HG02759 (cell line): ENCODE results near the gene TPCN1.

ENCODE experiments used
- ATAC-seq: cut with Tn5 transposase; IDR thresholded peaks from one replicate; pipeline ENCODE4 v1.9.1; 2021; ENCODE audit warnings: mild to moderate bottlenecking, moderate library complexity; ENCODE audit not compliant: unreplicated experiment

The TPCN1 gene

GRCh38 chr12:113278633-113279032, 57.4 kb downstream of the TPCN1 start:
- ATAC-seq: no peak

GRCh38 chr12:113284751-113285150, 63.5 kb downstream of the TPCN1 start:
- no peak for ATAC-seq

- ATAC-seq: no peak
These were observed 64.7 kb downstream of the TPCN1 start for GRCh38 chr12:113285679-113286610.

GRCh38 chr12:113286712-113287111, 65.4 kb downstream of the TPCN1 start:
- no peak for ATAC-seq

GRCh38 chr12:113287146-113287898, 66.1 kb downstream of the TPCN1 start:
- ATAC-seq: no peak

- ATAC-seq: no peak
These were observed 66.6 kb downstream of the TPCN1 start for GRCh38 chr12:113287899-113288282.

GRCh38 chr12:113289361-113289760, 68.1 kb downstream of the TPCN1 start:
- ATAC-seq: no peak

- no peak for ATAC-seq
These were observed 69.2 kb downstream of the TPCN1 start for GRCh38 chr12:113290506-113290905.

GRCh38 chr12:113291586-113291985, 70.3 kb downstream of the TPCN1 start:
- no peak for ATAC-seq

- ATAC-seq: no peak
These were observed 70.8 kb downstream of the TPCN1 start for GRCh38 chr12:113292091-113292490.

GRCh38 chr12:113292547-113292946, 71.3 kb downstream of the TPCN1 start:
- ATAC-seq: no peak

- ATAC-seq: no peak
These were observed 71.8 kb downstream of the TPCN1 start for GRCh38 chr12:113293100-113293499.

GRCh38 chr12:113295886-113296556, 74.8 kb downstream of the TPCN1 start:
- no peak for ATAC-seq

- no peak for ATAC-seq
These were observed 75.4 kb downstream of the TPCN1 start for GRCh38 chr12:113296557-113297213.

- no peak for ATAC-seq
These were observed 75.9 kb downstream of the TPCN1 start for GRCh38 chr12:113297214-113297587.

GRCh38 chr12:113297621-113298471, 76.6 kb downstream of the TPCN1 start:
- ATAC-seq: no peak

- ATAC-seq: no peak
These were observed 77.2 kb downstream of the TPCN1 start for GRCh38 chr12:113298472-113298817.

GRCh38 chr12:113298861-113299545, 77.7 kb downstream of the TPCN1 start:
- no peak for ATAC-seq

- no peak for ATAC-seq
These were observed 78.5 kb downstream of the TPCN1 start for GRCh38 chr12:113299619-113300237.
